ENCODE results near the gene OR2L13.
A peak's percentile ranks its signal among the peaks of the same experiment; 100 is the strongest.
"Not testable (repeated sequence)": the region's sequence is repeated elsewhere in the genome, so short reads cannot be mapped to it uniquely, and the experiment has no call there.

OR2L13 gene

DNA sequence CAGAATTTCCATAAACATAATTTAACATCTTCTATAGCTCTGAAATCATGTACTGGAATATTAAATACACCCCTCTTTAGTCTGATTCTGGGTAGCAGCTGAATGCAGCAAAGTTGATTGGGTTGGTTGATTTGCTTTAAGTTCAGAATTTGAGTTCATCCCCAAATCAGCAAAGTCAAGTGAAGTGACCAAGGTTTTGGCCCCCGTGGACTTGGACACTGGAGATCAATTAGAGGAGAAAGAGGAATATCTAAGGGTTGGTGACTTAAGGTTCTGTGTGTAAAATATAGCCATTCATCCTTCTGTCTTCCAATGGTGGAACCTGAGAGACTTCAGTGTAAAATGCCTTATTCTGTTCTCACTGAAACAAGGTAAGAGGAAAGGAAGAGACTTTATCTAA is at the start of gene OR2L13:
OR2L13 (plus strand) TSS at position 301 of the 400 bp plus-strand sequence. CDS start 4,192 bp downstream, outside the sequence.
- no peak for DNase-seq (ENCODE audit: low spot score)

GRCh38 chr1:248045209-248045608 is 49.8 kb upstream of the OR2L13 start:
- DNase-seq (ENCODE audit: low spot score): peak; percentile 23

GRCh38 chr1:248046536-248046935 is 48.4 kb upstream of the OR2L13 start, which contains the start of gene OR2L3:
Gene OR2L3, plus strand, starts transcription at chr1:248046836. Its CDS starts 13,846 bp downstream, at chr1:248060682.
- no peak for DNase-seq (ENCODE audit: low spot score)

DNA sequence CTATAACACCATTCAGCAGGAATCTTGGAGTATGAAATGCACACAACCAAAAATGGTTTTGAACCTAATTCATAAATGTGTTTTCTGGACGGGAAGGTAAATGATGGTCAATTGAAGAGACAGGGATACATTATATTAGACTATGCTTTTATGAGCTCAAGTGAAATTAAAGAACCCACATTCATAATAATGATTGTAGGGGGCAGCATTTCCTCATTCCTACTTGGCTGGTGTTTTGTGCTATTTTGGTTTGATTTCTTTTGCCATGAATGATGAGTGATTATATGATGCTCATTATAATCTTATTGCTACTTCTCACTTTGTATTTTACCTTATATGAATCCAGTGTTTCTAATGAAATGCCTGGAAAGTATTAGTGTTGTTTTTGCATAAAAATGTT is 48.0 kb upstream of the OR2L13 start:
- DNase-seq (ENCODE audit: low spot score): no peak

GRCh38 chr1:248054671-248055070 is 40.3 kb upstream of the OR2L13 start:
- no peak for DNase-seq (ENCODE audit: low spot score)

GRCh38 chr1:248055261-248055660 is 39.7 kb upstream of the OR2L13 start:
- DNase-seq (ENCODE audit: low spot score): no peak

DNA sequence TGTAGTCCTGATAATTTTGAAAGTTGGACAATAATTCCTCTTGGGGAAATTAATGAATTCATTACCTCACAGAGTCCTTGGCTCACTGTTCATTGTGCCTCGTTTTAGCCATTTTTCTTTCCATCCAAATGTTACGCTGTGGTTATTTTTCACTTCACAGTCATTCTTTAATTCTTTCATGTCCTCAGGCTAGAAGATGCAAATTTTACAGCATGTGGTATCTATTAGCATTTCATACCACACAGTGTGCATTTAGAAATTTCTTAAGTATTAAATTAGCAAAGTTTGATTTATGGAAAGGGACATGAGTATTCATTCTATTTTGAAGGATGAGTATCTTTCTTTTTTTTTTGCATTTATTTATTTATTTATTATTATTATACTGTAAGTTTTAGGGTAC is 29.9 kb upstream of the OR2L13 start:
- DNase-seq (ENCODE audit: low spot score): no peak

- no peak for DNase-seq (ENCODE audit: low spot score)
Observed at GRCh38 chr1:248065604-248066003, 29.4 kb upstream of the OR2L13 start.

DNA sequence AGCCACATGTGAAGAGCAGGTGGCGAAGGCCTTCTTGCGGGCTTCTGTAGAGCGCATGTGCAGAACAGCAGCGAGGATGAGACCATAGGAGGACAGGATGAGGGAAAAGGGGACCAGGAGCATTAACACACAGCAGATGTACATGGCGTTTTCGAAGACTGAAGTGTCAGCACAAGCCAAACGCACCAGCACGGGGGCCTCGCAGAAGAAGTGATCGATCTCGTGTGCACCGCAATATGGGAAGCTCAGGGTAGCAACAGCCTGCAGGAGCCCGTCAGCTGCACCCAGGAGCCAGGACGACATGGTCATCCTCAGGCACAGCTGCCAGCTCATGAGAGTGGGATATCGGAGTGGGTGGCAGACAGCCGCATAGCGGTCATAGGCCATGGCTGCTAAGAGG is 11.1 kb upstream of the OR2L13 start:
- not testable (repeated sequence) for DNase-seq (ENCODE audit: low spot score)

GRCh38 chr1:248098529-248098928 is 3.5 kb downstream of the OR2L13 start:
- no peak for DNase-seq (ENCODE audit: low spot score)

GRCh38 chr1:248102847-248103246 is 7.9 kb downstream of the OR2L13 start:
- no peak for DNase-seq (ENCODE audit: low spot score)

DNA sequence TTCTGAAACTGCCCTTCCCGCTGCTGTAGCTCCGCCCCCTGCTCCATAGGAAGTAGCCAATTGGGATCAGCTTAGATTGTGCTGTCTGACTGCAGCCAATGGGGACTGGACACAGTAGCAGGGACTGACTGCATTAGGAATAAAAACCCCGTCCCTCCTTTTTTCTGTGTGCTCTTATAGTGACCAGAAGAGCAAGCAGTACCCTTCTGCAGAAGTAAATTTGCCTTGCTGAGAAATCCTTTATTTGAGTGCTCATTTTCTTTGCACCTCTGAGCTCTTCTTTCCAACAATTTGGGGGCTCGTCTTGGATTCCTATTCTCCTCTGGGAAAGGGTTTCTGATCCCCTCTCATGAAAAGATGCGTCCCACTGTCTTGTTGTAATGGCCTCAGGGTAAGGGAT is 16.2 kb downstream of the OR2L13 start:
- DNase-seq (ENCODE audit: low spot score): no peak

DNA sequence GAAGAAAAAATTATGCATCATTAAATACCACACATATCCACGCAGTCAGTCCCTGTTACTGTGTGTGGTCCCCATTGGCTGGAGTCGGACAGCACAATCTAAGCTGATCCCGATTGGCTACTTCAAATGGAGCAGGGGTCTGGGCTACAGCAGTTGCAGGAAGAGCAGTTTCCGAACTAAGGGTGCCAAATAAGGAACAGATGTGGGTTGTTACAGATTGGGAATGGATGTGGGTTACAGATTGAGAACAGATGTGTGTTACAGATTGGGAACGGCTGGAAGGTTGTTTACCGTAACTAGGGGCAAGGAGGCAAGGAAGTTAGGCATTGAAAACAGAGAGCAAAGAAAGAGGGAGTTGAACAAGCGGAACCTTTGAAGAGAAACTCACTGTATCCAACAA is 19.9 kb downstream of the OR2L13 start:
- DNase-seq (ENCODE audit: low spot score): no peak

DNA sequence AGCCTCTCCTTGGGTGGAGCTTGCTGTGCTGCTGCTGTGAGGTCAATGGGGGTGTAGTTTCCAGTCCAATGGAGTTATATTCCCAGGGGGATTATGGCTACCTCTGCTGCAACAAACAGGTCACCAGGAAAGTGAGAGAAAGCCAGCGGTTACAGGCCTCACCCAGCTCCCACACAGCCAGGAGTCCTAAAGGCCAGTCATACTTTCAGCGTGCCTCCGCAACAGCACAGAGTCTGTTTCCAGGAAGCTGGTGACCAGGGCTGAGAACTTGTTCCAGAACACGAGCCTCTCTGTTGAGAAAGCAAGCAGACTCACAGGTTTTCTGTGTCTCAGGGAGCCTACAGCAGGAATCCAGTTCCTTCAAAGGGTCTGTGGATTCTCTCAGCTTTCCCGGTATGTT is 32.7 kb downstream of the OR2L13 start:
- DNase-seq (ENCODE audit: low spot score): no peak

DNA sequence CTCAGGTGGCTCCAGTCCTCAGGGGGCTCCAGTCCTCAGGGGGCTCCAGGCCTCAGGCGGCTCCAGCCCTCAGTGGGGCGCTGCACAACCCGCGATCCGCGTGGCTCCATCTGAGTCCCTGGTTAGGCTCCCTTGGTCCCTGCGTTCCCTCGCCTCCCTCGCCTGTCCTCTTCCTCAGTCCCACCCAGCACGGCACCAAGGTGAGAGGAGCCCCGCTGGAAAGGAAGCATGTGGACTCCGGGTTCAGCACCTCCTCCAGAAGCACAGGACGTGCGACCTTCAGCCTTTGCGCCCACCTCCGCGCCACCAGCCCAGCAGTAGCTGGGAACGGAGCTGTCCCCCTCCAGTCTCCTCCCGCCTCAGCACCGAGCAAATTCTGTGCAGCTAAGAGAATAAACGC is 41.8 kb downstream of the OR2L13 start:
- no peak for DNase-seq (ENCODE audit: low spot score)

- no peak for DNase-seq (ENCODE audit: low spot score)
Observed at GRCh38 chr1:248140846-248141245, 45.9 kb downstream of the OR2L13 start.

DNA sequence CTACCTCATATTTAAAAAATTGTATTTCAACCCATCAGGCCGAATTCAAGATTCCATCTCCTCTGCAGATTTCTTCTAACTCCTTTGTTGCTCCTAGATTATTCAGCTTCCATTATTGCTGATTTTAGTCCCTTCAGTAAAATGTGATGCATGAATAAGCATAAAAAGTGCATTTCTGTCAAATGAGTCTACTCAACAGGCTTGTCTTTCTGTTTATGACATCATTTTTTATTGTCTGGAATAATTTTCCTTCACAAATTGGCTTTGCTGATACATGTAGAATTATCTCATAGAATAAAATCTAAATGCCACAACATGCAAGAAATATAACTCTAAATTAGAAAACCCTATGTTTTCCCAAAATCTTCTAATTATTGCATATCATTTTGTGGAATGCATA is 48.3 kb downstream of the OR2L13 start:
- no peak for DNase-seq (ENCODE audit: low spot score)

DNA sequence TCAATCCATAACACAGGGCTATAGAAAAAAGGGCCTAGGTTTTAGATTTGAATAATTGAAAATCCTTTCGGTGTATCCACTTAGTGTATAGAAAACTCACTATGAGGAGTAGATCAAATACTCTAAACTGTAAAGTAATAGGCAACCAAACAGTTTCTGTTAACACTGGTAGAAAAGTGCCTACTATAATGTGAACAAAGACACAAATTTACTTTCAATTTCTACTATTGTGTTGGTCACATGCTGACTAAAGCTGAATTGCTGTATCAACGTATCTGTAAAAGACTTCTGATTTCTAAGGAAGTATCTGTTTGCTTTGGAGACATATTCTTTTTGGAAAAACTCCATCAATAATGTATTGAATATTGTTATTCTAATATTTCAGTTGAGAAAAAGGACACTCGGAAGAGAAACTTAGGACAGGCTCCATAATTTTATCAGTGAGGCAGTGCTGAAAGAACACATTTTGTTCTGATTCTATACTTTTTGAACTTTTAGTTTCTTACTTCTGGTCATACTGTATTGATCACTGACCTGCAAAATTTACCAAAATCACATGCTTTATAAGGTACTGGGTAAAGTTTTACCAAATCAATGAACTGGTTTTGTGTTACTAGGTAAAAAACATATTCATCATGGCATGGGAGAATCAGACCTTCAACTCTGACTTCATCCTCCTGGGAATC is 49.7 kb downstream of the OR2L13 start, which contains the start of gene OR2M5:
OR2M5 (plus strand) TSS at position 636 of the 686 bp plus-strand sequence; CDS start at position 636, 0 bp downstream.
- DNase-seq (ENCODE audit: low spot score): no peak
